Astrocyte (in vitro differentiated cells and primary cell): ENCODE measurements around the gene CACNA1C. TPM values are rescaled to one million over a fixed set of nuclear protein-coding genes. Genes with fewer than 3 reads are reported as not detected.

Source experiments
- DNase-seq: peaks from one replicate; pipeline ENCODE4 v3.0.0-alpha.2; 2010; ENCODE audit warnings: low read depth
- FAIRE-seq: peaks from 2 replicates; lab custom pipeline; 2011; peaks lifted over from hg19 to GRCh38; lab: Jason Lieb, UNC
- H2AFZ ChIP-seq: 2 replicates; pipeline ENCODE4 v1.6.0; 2012; ENCODE audit warnings: low read depth, low read length, inconsistent platforms
- H3K27ac ChIP-seq: 2 replicates; pipeline ENCODE4 v1.5.1; 2011; ENCODE audit warnings: low read depth, low read length, inconsistent platforms
- H3K27me3 ChIP-seq: 2 replicates; pipeline ENCODE4 v1.6.0; 2011; ENCODE audit warnings: low read length, inconsistent platforms; ENCODE audit not compliant: insufficient read depth
- H3K36me3 ChIP-seq: 2 replicates; pipeline ENCODE4 v1.5.1; 2011; ENCODE audit warnings: low read length, inconsistent platforms; ENCODE audit not compliant: insufficient read depth
- H3K4me1 ChIP-seq: 2 replicates; pipeline ENCODE4 v1.5.1; 2011; ENCODE audit warnings: low read length, inconsistent platforms; ENCODE audit not compliant: insufficient read depth
- H3K4me2 ChIP-seq: 2 replicates; pipeline ENCODE4 v1.6.0; 2012; ENCODE audit warnings: low read length, inconsistent platforms
- H3K4me3 ChIP-seq: 2 replicates; pipeline ENCODE4 v1.5.1; 2011; ENCODE audit warnings: low read depth, mild to moderate bottlenecking, low read length, inconsistent platforms; ENCODE audit not compliant: insufficient read depth
- H3K79me2 ChIP-seq: 2 replicates; pipeline ENCODE4 v1.6.0; 2012; ENCODE audit warnings: mild to moderate bottlenecking, low read length, inconsistent platforms; ENCODE audit not compliant: insufficient read depth
- H3K9ac ChIP-seq: 2 replicates; pipeline ENCODE4 v1.6.0; 2012; ENCODE audit warnings: mild to moderate bottlenecking, low read length, inconsistent platforms
- H3K9me3 ChIP-seq: 2 replicates; pipeline ENCODE4 v1.5.1; 2012; ENCODE audit warnings: low read depth, mild to moderate bottlenecking, low read length, inconsistent platforms; ENCODE audit not compliant: insufficient read depth
- H4K20me1 ChIP-seq: 2 replicates; pipeline ENCODE4 v1.6.0; 2012; ENCODE audit warnings: low read length, inconsistent platforms; ENCODE audit not compliant: insufficient read depth
- H3K27ac Mint-ChIP-seq: one replicate; pipeline ENCODE4 v1.8.0; 2021; ENCODE audit warnings: mild to moderate bottlenecking, mixed read lengths; ENCODE audit not compliant: unreplicated experiment
- H3K27me3 Mint-ChIP-seq: one replicate; pipeline ENCODE4 v1.8.0; 2021; ENCODE audit warnings: low read depth, mixed read lengths; ENCODE audit not compliant: unreplicated experiment
- H3K36me3 Mint-ChIP-seq: one replicate; pipeline ENCODE4 v1.8.0; 2021; ENCODE audit warnings: low read depth, mixed read lengths; ENCODE audit not compliant: unreplicated experiment
- H3K4me1 Mint-ChIP-seq: one replicate; pipeline ENCODE4 v1.8.0; 2021; ENCODE audit warnings: low read depth, mixed read lengths; ENCODE audit not compliant: unreplicated experiment
- H3K4me3 Mint-ChIP-seq: one replicate; pipeline ENCODE4 v1.8.0; 2021; ENCODE audit warnings: mild to moderate bottlenecking, moderate library complexity, mixed read lengths; ENCODE audit not compliant: unreplicated experiment
- H3K9me3 Mint-ChIP-seq: one replicate; pipeline ENCODE4 v1.8.0; 2021; ENCODE audit warnings: mild to moderate bottlenecking, mixed read lengths; ENCODE audit not compliant: unreplicated experiment
- CTCF ChIP-seq: IDR thresholded peaks from 2 replicates; pipeline ENCODE4 v1.5.1; 2011; ENCODE audit warnings: low read depth, mild to moderate bottlenecking, inconsistent platforms, low read length, moderate library complexity; ENCODE audit not compliant: insufficient read depth
- EZH2 ChIP-seq: IDR thresholded peaks from 2 replicates; pipeline ENCODE4 v1.6.1; 2012; ENCODE audit warnings: mild to moderate bottlenecking, low read length, inconsistent platforms; ENCODE audit not compliant: insufficient read depth
- total RNA-seq: library from RNA; stranded (reverse); gene quantifications from 2 replicates; pipeline ENCODE4 v1.2.1, GENCODE V29; 2021

CACNA1C gene
- total RNA-seq, 1 donor from 2014 or later, result 2.1 TPM

GRCh38 chr12:2510045-2510444, 457.3 kb downstream of the CACNA1C start:
- H3K4me2 ChIP-seq, result no peak overlapping the region
- Mint-ChIP-seq H3K27me3 (peaks cover 40% of the 10 kb centered on the region), H3K36me3 (no peaks in the 10 kb centered on the region), H3K9me3 (peaks cover 4% of the 10 kb centered on the region), H3K4me1 (peaks cover 4% of the 10 kb centered on the region), H3K27ac (no peak overlapping the region), H3K4me3 (no peak overlapping the region)
- TF ChIP-seq CTCF (no peak), EZH2 (no peak)
- H3K27me3 ChIP-seq, result no peaks in the 10 kb centered on the region
- no peak overlapping the region for H3K27ac ChIP-seq
- DNase-seq (no peak), FAIRE-seq (no peak)
- H4K20me1 ChIP-seq, result no peaks in the 10 kb centered on the region
- no peak overlapping the region for H2AFZ ChIP-seq
- H3K4me1 ChIP-seq, result no peaks in the 10 kb centered on the region
- no peak overlapping the region for H3K4me3 ChIP-seq
- H3K79me2 ChIP-seq, result no peaks in the 10 kb centered on the region
- no peaks in the 10 kb centered on the region for H3K9me3 ChIP-seq
- H3K36me3 ChIP-seq, result no peaks in the 10 kb centered on the region
- H3K9ac ChIP-seq, result no peak overlapping the region

GRCh38 chr12:2513141-2514037, 460.6 kb downstream of the CACNA1C start:
- Mint-ChIP-seq H3K27me3 (peaks cover 54% of the 10 kb centered on the region), H3K36me3 (no peaks in the 10 kb centered on the region), H3K4me1 (no peaks in the 10 kb centered on the region), H3K9me3 (peaks cover 7% of the 10 kb centered on the region), H3K4me3 (no peak overlapping the region), H3K27ac (no peak overlapping the region)
- H3K4me3 ChIP-seq, result no peak overlapping the region
- no peaks in the 10 kb centered on the region for H3K36me3 ChIP-seq
- H2AFZ ChIP-seq, result no peak overlapping the region
- H3K4me1 ChIP-seq, result no peaks in the 10 kb centered on the region
- no peaks in the 10 kb centered on the region for H3K9me3 ChIP-seq
- TF ChIP-seq CTCF (no peak), EZH2 (no peak)
- no peak for FAIRE-seq
- no peaks in the 10 kb centered on the region for H3K27me3 ChIP-seq
- no peaks in the 10 kb centered on the region for H3K79me2 ChIP-seq
- no peak overlapping the region for H3K4me2 ChIP-seq
- DNase-seq, result no peak
- H3K27ac ChIP-seq, result no peak overlapping the region
- H4K20me1 ChIP-seq, result no peaks in the 10 kb centered on the region
- no peak overlapping the region for H3K9ac ChIP-seq

- Histone ChIP-seq H3K4me2 (no peak overlapping the region), H3K27me3 (no peaks in the 10 kb centered on the region), H3K36me3 (no peaks in the 10 kb centered on the region), H4K20me1 (no peaks in the 10 kb centered on the region), H2AFZ (no peak overlapping the region), H3K79me2 (no peaks in the 10 kb centered on the region), H3K9ac (no peak overlapping the region), H3K4me3 (no peak overlapping the region), H3K9me3 (no peaks in the 10 kb centered on the region), H3K27ac (no peak overlapping the region), H3K4me1 (no peaks in the 10 kb centered on the region)
- Mint-ChIP-seq H3K27ac (no peak overlapping the region), H3K4me3 (no peak overlapping the region), H3K4me1 (no peaks in the 10 kb centered on the region), H3K9me3 (peaks cover 7% of the 10 kb centered on the region), H3K27me3 (peaks cover 52% of the 10 kb centered on the region), H3K36me3 (no peaks in the 10 kb centered on the region)
- FAIRE-seq (no peak), DNase-seq (no peak)
- TF ChIP-seq CTCF (no peak), EZH2 (no peak)
Measured at GRCh38 chr12:2514038-2514340, 461.2 kb downstream of the CACNA1C start.
